DOHH2 (cell line): ENCODE results near the gene PLA2G4E.

ENCODE experiments used
- H3F3A ChIP-seq: fragments of 200-600 bp; sonication (generic), shearing (Covaris generic); 2 replicates; pipeline ENCODE4 v1.6.0; 2016; ENCODE audit warnings: antibody characterized with exemption, mild to moderate bottlenecking; ENCODE audit not compliant: control insufficient read depth, insufficient read depth
- H3K27ac ChIP-seq: fragments of 200-600 bp; sonication (generic); 2 replicates; pipeline ENCODE4 v1.5.1; 2014; ENCODE audit warnings: low read depth, mild to moderate bottlenecking, low read length, moderate library complexity
- H3K27me3 ChIP-seq: fragments of 200-600 bp; sonication (generic); 2 replicates; pipeline ENCODE4 v1.6.1; 2014; ENCODE audit warnings: mild to moderate bottlenecking, low read length, mixed read lengths; ENCODE audit not compliant: control insufficient read depth
- H3K36me3 ChIP-seq: fragments of 200-600 bp; sonication (generic); 2 replicates; pipeline ENCODE4 v1.6.1; 2014; ENCODE audit warnings: mild to moderate bottlenecking, low read length, moderate library complexity, mixed read lengths; ENCODE audit not compliant: control insufficient read depth
- H3K4me1 ChIP-seq: fragments of 200-600 bp; sonication (generic); 2 replicates; pipeline ENCODE4 v1.6.1; 2014; ENCODE audit warnings: mild to moderate bottlenecking, low read length, mixed read lengths; ENCODE audit not compliant: control insufficient read depth
- H3K4me2 ChIP-seq: fragments of 200-600 bp; sonication (generic); 2 replicates; pipeline ENCODE4 v1.6.0; 2014; ENCODE audit warnings: mild to moderate bottlenecking, low read length, moderate library complexity
- H3K4me3 ChIP-seq: fragments of 200-600 bp; sonication (generic); 2 replicates; pipeline ENCODE4 v1.5.1; 2014; ENCODE audit warnings: mild to moderate bottlenecking, low read length, mixed read lengths
- H3K79me2 ChIP-seq: fragments of 200-600 bp; sonication (generic); 2 replicates; pipeline ENCODE4 v1.6.1; 2014; ENCODE audit warnings: mild to moderate bottlenecking, low read length, mixed read lengths; ENCODE audit not compliant: control insufficient read depth
- H3K9me2 ChIP-seq: fragments of 200-600 bp; sonication (generic); replicated peaks from 2 replicates; pipeline ENCODE4 v1.6.1; 2014; ENCODE audit warnings: mild to moderate bottlenecking, low read length, mixed read lengths; ENCODE audit not compliant: control insufficient read depth
- H3K9me3 ChIP-seq: fragments of 200-600 bp; sonication (generic); 2 replicates; pipeline ENCODE4 v1.6.1; 2014; ENCODE audit warnings: antibody characterized with exemption, low read length, mixed read lengths; ENCODE audit not compliant: control insufficient read depth, insufficient read depth
- H4K20me1 ChIP-seq: fragments of 200-600 bp; sonication (generic); 2 replicates; pipeline ENCODE4 v1.6.0; 2014; ENCODE audit warnings: low read depth, mild to moderate bottlenecking, antibody characterized with exemption, low read length, moderate library complexity; ENCODE audit not compliant: control insufficient read depth, insufficient read depth
- EZH2phosphoT487 ChIP-seq: fragments of 200-600 bp; sonication (generic); IDR thresholded peaks from 2 replicates; pipeline ENCODE4 v1.6.1; 2017; ENCODE audit warnings: borderline replicate concordance, mild to moderate bottlenecking, antibody characterized with exemption, low read length, moderate library complexity, mixed read lengths
- TF ChIP-seq, protein P1 (sequence below): fragments of 200-600 bp; sonication (generic); IDR thresholded peaks from one replicate; pipeline ENCODE4 v1.5.1; 2014; ENCODE audit warnings: antibody characterized with exemption, mild to moderate bottlenecking, low read depth, low read length; ENCODE audit not compliant: poor library complexity, severe bottlenecking

The PLA2G4E gene

DNA sequence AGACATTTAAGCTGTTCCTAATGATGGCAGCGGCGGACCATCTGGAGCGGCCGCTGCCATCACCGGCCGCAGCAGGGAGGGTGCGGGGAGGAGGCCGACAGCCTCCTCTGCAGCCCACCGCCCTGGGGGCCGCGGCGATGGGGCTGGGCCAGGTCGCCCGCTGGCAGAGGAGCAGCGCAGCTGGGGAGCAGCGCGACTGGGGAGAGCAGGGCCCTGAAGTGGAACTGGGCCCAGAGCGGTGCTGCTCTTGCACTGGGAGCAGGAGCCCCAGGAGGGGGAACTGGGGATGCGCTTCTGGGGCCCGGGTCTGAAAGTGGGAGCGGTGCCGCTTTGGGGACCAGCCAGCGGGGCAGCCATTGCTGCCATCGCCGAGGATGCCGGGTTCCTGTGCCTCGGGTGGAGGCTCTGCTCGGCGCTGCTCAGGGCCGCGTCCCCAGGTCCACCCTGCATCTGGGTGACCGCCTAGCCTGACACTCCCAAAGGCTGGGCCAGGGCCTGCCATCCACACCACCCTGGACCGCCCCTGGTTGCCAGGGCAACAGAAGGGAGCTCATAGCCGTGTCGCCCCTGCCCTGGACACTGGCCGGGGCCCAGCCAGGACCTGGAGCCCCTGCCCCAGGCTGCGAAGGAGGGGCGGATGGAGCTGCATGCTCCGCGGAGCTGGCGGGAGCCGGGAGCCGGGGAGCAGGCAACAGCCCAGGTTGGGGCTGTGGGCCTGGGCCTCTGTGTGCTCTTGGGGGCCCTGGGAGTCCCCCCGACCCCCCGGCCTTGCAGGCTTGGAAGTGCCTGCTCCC, 15.5 kb upstream of the PLA2G4E start:
- Histone ChIP-seq H3K79me2 (no peaks in the 10 kb centered on the region), H3K4me1 (peaks cover 27% of the 10 kb centered on the region), H3K9me3 (peaks cover 5% of the 10 kb centered on the region), H3K4me3 (peak overlapping the region; percentile 73; the same call in 1 of the 2 replicates), H3K27ac (peak overlapping the region; percentile 10; the same call in 1 of the 2 replicates), H3F3A (no peaks in the 10 kb centered on the region), H3K27me3 (no peaks in the 10 kb centered on the region), H3K36me3 (no peaks in the 10 kb centered on the region), H3K4me2 (peak overlapping the region; percentile 95), H3K9me2 (no peaks in the 10 kb centered on the region), H4K20me1 (no peaks in the 10 kb centered on the region)
- TF ChIP-seq, protein P1, sequence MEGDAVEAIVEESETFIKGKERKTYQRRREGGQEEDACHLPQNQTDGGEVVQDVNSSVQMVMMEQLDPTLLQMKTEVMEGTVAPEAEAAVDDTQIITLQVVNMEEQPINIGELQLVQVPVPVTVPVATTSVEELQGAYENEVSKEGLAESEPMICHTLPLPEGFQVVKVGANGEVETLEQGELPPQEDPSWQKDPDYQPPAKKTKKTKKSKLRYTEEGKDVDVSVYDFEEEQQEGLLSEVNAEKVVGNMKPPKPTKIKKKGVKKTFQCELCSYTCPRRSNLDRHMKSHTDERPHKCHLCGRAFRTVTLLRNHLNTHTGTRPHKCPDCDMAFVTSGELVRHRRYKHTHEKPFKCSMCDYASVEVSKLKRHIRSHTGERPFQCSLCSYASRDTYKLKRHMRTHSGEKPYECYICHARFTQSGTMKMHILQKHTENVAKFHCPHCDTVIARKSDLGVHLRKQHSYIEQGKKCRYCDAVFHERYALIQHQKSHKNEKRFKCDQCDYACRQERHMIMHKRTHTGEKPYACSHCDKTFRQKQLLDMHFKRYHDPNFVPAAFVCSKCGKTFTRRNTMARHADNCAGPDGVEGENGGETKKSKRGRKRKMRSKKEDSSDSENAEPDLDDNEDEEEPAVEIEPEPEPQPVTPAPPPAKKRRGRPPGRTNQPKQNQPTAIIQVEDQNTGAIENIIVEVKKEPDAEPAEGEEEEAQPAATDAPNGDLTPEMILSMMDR, result no peak
- no peak for TF ChIP-seq EZH2phosphoT487

DNA sequence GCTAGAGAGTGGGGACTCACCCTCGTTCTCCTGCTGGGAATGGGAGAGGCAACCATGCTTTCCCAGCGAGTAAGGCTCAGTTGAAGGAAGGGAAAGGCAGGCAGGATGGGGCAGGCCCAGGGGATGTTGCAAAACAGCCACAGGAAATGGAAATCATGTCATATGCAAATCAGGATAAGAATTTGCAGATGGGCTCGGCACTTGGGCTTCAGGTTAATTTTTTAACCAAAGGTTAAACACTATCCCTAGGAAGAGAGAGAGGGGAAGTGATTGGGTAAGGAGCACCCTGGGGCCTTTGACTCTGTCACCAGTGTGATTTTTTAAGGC, 14.6 kb upstream of the PLA2G4E start:
- Histone ChIP-seq H3K27ac (peak overlapping the region; percentile 40), H3K9me2 (no peaks in the 10 kb centered on the region), H3K4me3 (peak overlapping the region; percentile 73), H4K20me1 (no peaks in the 10 kb centered on the region), H3K9me3 (peaks cover 5% of the 10 kb centered on the region), H3F3A (no peaks in the 10 kb centered on the region), H3K4me1 (peaks cover 27% of the 10 kb centered on the region), H3K36me3 (no peaks in the 10 kb centered on the region), H3K4me2 (peak overlapping the region; percentile 95), H3K79me2 (no peaks in the 10 kb centered on the region), H3K27me3 (no peaks in the 10 kb centered on the region)
- TF ChIP-seq, protein P1, result no peak
- no peak for TF ChIP-seq EZH2phosphoT487

DNA sequence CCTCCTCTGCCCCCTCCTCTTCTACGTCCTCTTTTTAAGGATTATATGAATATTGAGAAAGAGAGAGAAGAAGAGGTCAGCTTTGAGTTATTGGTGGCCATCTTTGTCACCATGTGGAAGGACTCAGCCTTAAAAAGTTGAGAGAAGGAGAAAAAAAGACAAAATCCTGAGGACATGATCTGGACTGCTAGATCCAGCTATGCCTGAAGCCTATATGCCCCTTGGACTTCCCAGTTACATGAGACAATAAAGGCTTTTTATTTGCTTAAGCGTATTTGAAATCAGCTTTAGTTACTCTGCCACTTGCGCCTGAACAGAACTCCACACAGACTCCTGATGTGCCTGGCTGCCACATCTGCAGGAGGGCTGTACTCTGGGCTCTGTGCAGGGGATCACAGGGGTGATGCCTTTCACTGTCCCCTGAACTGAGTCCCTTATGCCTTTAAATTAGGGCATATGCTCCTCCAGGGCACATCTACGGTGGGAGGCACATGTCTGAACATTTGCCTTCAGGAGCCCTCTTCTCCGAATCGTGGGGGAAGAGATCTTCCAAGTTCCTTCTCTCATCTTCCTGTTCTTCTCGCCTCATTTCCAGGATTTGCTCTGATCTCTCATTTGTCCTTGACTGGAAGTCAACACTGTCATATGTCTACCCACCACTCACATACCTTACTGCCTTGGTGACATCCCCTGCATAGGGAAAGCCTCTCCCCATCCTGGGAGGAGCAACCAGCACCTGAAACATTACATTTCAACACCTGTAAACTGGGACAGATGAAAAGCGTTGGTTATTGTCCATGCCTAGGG, 14.0 kb upstream of the PLA2G4E start:
- Histone ChIP-seq H3K9me3 (peaks cover 5% of the 10 kb centered on the region), H3K79me2 (no peaks in the 10 kb centered on the region), H3K9me2 (no peaks in the 10 kb centered on the region), H3K27ac (peak overlapping the region; percentile 40), H3K27me3 (no peaks in the 10 kb centered on the region), H3K4me1 (peaks cover 27% of the 10 kb centered on the region), H3F3A (no peaks in the 10 kb centered on the region), H3K36me3 (no peaks in the 10 kb centered on the region), H3K4me3 (peak overlapping the region; percentile 73), H4K20me1 (no peaks in the 10 kb centered on the region), H3K4me2 (peak overlapping the region; percentile 95)
- TF ChIP-seq, protein P1, result no peak
- TF ChIP-seq EZH2phosphoT487, result no peak
